Skin epidermis (tissue), 12 donors: ENCODE measurements around the gene ALPK3.
A peak's percentile ranks its signal among the peaks of the same experiment; 100 is the strongest.
"Not testable (repeated sequence)": the region's sequence is repeated elsewhere in the genome, so short reads cannot be mapped to it uniquely, and the experiment has no call there.

Source experiments
- H3K27ac ChIP-seq, 21 experiments: fragments of 200-600 bp; sonication (generic) in 11 of 21; one replicate each; pipeline ENCODE4 v1.5.0; 2020; ENCODE audit warnings: mild to moderate bottlenecking in 3 of 21, inconsistent platforms in 2 of 21, moderate library complexity in 2 of 21
- H3K4me3 ChIP-seq, 7 experiments: fragments of 200-600 bp; sonication (generic) in 2 of 7; one replicate each; pipeline ENCODE4 v1.5.0; 2020; ENCODE audit warnings: inconsistent platforms in 2 of 7, mild to moderate bottlenecking in 2 of 7, moderate library complexity in 1 of 7

Gene ALPK3

DNA sequence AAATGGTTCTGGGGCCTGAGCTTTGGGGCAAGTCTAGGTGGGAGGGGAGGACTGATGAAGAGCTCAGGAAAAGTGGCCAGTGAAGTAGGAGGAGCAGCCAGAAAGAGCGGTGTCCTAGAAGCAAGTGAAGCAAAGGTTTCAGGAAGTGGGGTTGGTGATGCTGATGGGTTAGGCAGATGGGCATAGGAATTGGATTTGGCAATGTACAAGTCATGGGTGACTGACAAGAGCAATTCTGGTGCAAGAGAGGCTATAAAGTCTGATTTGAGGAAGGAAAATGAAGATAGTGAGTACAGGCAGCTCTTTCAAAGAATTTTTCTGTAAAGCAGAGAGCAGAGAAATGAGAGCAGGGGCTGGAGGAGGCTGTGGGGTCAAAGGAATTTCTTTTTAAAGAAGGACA lies 19.7 kb downstream of the ALPK3 start:
- Histone ChIP-seq H3K27ac (no peak overlapping the region), H3K4me3 (no peak overlapping the region)

DNA sequence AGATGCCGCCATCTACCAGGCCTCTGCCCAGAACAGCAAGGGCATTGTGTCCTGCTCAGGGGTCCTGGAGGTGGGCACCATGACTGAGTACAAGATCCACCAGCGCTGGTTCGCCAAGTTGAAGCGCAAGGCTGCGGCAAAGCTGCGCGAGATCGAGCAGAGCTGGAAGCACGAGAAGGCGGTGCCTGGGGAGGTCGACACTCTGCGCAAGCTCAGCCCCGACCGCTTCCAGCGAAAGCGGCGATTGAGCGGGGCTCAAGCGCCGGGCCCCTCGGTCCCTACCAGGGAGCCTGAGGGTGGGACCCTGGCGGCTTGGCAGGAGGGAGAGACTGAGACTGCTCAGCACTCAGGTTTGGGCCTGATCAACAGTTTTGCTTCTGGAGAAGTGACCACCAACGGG lies 22.6 kb downstream of the ALPK3 start:
- no peak overlapping the region for H3K27ac ChIP-seq
- no peak overlapping the region for H3K4me3 ChIP-seq

DNA sequence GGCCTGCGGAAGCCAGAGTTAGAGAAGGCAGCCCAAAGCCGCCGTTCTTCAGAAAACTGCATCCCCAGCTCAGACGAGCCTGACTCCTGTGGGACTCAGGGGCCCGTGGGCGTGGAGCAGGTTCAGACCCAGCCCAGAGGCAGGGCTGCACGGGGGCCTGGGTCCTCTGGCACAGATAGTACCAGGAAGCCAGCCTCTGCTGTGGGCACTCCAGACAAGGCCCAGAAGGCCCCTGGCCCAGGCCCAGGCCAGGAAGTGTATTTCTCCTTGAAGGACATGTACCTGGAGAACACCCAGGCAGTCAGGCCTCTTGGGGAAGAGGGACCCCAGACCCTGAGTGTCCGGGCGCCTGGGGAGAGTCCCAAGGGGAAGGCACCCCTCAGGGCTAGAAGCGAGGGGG lies 23.1 kb downstream of the ALPK3 start:
- Histone ChIP-seq H3K4me3 (no peak overlapping the region), H3K27ac (peak overlapping the region in 2 of 21 experiments; percentile 18 to 41)

DNA sequence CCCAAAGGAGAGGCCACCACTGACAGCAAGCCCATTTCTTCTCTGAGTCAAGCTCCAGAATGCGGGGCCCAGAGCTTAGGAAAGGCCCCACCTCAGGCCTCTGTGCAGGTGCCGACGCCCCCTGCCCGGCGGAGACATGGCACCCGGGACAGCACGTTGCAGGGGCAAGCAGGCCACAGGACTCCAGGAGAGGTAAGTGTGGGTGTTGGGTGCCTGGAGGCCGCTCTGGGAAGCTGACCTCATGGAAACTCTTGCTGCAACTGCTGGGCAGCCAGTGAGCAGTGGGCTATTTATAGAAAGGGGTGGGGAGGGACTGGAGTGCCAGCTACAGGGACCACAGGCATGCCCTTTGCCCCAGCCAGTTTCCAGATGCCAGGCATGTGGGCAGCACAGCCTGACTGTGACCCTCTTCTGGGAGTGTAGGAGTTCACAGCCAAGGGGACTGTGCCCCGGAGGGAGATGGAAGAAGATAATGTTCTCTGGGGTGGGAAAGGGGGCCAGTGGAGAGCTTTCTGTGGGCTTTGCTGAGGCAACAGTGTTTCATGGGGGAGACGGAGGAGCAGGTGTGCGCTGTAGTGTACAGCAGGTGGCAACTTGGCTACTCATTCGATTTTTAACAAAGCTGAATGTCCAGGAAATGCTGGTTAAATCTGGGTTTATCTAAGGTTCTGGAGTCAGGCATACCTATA lies 23.7 kb downstream of the ALPK3 start:
- no peak overlapping the region for H3K4me3 ChIP-seq
- peak overlapping the region in 1 of 21 experiments; percentile 18 for H3K27ac ChIP-seq

DNA sequence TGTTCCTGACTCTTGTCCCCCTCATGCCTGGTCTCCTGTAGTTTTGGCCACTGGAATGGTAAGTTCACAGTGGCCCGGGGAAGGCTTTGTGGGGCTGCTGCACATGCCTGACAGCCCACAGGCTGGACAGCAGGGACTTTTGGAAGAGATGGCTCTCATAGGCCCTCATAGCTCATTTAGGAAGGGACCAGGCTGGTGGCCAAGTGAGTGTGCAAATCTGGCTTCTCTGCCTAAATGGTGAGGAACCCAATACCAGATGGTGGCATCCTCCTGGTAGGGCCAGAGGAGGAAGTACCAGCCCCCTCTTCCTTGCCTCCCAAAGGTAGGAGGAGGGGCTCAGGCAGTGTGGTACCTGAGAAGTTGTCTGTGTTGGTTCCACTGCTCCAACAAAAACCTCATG lies 25.6 kb downstream of the ALPK3 start:
- Histone ChIP-seq H3K27ac (no peak overlapping the region), H3K4me3 (no peak overlapping the region)

DNA sequence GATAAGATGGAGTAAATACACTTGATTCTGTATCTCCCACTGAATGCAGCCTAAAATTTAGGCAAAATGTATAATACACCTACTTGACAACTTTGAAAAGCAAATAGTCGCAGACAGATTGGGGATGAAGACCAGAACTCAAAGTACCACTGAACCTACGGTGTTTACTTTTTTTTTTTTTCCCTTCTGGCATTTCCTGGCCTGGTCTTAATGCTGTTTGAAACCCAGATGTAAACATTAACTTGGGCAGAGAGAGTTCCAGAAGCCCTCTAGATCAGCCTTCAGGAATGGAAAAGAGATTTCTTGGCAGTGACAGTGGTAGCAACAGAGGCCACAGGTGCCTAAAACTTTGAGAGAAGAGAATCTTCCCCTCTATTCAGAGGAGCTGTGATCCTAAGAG lies 27.8 kb downstream of the ALPK3 start:
- Histone ChIP-seq H3K27ac (no peak overlapping the region), H3K4me3 (no peak overlapping the region)

DNA sequence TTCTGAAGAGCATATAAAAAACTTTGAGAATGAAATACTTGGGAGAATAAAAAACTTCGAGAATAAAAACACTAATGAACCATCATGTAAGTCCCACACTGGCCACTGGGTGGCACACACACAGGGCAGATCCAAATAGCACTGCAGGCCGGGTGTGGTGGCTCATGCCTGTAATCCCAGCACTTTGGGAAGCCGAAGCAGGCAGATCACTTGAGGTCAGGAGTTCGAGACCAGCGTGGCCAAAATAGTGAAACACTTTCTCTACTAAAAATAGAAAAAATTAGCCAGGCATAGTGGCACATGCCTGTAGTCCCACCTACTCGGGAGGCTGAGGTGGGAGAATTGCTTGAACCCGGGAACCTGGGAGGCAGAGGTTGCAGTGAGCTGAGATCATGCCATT lies 28.5 kb downstream of the ALPK3 start:
- H3K27ac ChIP-seq, H3K4me3 ChIP-seq: not testable (repeated sequence)

DNA sequence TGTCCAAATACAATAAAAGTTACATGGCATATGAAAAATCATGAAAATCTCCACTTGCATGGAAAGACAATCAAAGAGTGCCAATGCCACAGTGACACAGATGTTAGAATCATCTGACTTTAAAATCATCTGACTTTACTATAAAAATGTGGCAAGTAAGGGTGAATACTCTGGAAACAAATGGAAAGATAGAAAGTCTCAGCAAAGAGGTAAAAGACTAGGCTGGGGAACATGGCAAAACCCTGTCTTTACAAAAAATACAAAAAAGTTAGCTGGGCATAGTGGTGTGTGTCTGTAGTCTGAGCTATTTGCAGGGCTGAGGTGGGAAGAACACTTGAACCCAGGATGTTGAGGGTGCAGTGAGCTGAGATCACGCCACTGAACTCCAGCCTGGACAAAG lies 29.1 kb downstream of the ALPK3 start:
- no peak overlapping the region for H3K4me3 ChIP-seq

DNA sequence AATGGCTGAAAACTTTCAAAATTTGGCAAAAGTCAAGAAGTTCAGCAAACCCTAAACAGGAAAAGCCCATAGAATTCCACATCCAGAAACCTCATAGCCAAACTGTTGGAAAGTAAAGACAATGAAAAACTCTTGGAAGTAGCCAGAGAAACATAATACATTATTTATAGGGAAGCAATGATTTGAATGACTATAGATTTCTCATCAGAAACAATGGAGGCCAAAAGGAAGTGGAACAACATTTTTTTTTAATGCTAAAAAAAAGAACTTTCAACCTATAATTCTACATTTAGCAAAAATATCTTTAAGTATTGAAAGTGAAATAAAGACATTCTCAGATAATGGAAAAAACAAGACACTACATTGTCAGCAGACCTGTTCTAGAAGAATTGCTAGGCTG lies 30.2 kb downstream of the ALPK3 start:
- Histone ChIP-seq H3K27ac (no peak overlapping the region), H3K4me3 (no peak overlapping the region)

More for the DNA sequence above, 29.1 kb downstream of the ALPK3 start:
- no peak overlapping the region for H3K27ac ChIP-seq

DNA sequence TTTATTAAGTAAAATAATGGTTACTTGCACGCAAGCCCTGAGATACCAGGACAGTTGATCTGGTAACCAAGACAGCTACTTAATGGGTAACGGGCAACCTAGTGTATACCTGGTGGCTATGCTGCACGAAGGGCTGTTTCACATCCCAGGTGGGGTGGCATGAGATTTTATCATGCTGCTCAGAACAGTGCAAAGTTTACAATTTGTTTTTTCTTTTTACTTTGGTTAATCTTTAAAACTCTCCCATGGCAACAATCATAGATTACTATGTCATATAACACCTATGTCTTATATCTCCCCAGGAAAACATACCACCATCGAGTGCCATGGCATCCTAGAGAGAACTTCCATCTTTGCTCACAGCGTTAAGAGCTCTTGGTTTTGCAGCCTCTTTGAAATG lies 35.1 kb downstream of the ALPK3 start:
- H3K4me3 ChIP-seq, result no peak overlapping the region
- H3K27ac ChIP-seq, result no peak overlapping the region

DNA sequence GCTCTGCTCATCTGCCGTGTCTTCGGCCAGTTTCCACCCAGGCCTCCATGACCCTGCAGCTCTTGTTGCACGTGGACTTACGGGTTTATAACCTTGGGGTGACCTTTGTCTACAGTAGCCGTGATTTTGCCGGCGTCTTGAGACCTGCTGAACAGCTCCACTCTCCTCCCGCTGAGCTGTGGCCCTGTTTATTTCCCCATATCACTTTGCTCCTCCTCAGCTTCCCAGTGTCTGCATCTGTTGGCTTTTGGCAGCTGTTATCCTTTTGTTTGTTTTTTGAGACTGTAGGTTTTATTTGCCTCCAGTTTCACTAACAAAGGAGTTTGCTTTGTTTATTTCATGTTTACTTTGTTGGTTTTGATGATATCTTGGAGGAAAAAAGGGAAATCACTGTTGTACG lies 38.0 kb downstream of the ALPK3 start:
- Histone ChIP-seq H3K27ac (no peak overlapping the region), H3K4me3 (no peak overlapping the region)

DNA sequence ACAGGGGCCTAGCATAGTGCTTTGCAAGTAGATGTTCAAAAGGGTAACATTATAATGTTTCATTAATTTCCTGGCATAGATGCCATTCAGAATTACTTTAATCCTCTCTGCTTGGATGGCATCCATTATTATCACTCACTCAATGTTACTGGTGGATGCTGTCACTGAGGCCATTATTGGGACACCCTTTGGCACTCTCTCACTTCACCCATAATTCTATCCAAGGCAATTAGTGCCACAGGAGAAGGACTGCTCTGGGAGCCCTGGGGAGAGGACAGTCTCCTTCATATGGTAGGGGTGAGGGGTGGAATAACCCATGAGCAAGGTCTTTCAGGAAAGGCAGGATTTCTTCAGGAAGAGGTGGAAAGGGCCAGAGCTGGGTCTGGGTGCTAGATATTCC lies 38.6 kb downstream of the ALPK3 start:
- Histone ChIP-seq H3K27ac (no peak overlapping the region), H3K4me3 (no peak overlapping the region)

DNA sequence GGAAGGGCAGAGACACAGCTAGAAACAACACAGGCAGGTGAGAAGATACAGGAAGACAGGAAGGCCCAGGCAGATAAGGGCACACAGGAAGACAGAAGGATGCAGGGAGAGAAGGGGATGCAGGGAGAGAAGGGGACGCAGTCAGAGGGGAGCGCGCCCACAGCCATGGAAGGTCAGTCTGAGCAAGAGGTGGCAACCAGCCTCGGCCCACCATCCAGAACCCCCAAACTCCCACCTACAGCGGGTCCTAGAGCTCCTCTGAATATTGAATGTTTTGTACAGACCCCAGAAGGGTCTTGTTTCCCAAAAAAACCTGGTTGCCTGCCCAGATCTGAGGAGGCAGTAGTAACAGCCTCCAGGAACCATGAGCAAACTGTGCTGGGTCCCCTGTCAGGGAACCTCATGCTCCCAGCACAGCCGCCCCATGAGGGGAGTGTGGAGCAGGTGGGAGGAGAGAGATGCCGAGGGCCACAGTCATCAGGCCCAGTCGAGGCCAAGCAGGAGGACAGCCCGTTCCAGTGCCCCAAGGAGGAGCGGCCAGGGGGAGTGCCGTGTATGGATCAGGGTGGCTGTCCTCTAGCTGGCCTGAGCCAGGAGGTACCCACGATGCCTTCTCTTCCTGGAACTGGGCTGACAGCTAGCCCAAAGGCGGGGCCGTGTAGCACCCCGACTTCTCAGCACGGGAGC lies 39.7 kb downstream of the ALPK3 start:
- no peak overlapping the region for H3K27ac ChIP-seq
- H3K4me3 ChIP-seq, result no peak overlapping the region

DNA sequence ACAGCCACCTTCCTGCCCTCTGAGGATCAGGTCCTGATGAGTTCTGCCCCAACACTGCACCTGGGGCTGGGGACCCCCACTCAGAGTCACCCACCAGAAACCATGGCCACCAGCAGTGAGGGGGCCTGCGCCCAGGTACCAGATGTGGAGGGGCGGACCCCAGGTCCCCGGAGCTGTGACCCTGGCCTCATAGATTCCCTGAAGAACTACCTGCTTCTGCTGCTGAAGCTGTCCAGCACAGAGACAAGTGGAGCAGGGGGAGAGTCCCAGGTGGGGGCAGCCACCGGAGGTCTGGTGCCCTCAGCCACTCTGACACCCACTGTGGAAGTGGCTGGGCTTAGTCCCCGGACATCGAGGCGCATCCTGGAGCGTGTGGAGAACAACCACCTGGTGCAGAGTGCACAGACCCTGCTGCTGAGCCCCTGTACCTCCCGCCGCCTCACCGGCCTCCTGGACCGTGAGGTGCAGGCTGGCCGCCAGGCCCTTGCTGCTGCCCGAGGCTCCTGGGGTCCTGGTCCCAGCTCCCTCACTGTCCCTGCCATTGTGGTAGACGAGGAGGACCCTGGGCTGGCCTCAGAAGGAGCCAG lies 40.4 kb downstream of the ALPK3 start:
- peak overlapping the region in 1 of 21 experiments; percentile 44 for H3K27ac ChIP-seq
- no peak overlapping the region for H3K4me3 ChIP-seq

DNA sequence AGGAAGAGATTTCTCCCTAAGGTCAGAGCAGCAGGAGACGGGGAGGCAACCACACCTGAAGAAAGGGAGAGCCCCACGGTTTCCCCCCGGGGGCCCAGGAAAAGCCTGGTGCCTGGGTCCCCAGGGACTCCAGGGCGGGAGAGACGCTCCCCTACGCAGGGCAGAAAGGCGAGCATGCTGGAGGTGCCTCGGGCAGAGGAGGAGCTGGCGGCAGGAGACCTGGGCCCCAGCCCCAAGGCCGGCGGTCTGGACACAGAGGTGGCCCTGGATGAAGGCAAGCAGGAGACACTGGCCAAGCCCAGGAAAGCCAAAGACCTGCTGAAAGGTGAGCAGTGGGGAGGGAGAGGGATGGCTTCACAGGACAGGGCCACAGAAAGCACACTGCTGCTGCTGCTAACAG lies 41.1 kb downstream of the ALPK3 start:
- Histone ChIP-seq H3K27ac (peak overlapping the region in 5 of 21 experiments; percentile 44 to 73 (median 63)), H3K4me3 (no peak overlapping the region)

DNA sequence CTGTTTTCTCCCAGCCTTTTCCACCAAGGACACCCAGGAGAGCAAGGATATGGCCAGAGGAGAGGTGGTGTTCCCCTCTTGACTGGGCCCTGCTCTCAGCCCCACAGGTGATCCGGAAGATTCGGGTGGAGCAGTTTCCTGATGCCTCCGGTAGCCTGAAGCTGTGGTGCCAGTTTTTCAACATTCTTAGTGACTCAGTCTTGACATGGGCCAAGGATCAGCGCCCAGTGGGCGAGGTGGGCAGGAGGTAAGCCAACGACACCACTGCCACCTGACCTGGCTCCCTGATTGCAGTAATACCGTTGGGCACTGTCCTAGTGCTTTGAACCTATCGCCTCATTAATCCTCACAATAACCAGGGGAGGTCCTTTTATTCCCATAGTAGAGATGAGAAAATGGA lies 42.0 kb downstream of the ALPK3 start:
- Histone ChIP-seq H3K4me3 (no peak overlapping the region), H3K27ac (peak overlapping the region in 6 of 21 experiments; percentile 29 to 73 (median 58))

DNA sequence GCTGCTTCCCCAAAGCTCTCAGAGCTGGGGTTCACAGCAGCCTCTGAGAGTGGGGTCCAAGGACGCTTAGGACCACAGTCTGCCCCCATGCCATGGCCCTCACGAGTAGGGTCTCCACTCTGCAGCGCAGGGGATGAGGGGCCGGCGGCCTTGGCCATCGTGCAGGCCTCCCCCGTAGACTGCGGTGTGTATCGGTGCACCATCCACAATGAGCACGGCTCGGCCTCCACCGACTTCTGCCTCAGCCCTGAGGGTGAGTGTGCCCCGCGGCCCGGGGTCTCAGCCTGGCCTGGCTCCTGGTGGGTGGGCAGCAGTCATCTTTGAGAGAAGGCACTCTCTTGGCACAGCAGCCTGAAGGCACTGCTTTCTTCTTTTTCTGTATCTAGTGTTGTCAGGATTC lies 42.5 kb downstream of the ALPK3 start:
- no peak overlapping the region for H3K4me3 ChIP-seq
- H3K27ac ChIP-seq, result peak overlapping the region in 1 of 21 experiments; percentile 2

DNA sequence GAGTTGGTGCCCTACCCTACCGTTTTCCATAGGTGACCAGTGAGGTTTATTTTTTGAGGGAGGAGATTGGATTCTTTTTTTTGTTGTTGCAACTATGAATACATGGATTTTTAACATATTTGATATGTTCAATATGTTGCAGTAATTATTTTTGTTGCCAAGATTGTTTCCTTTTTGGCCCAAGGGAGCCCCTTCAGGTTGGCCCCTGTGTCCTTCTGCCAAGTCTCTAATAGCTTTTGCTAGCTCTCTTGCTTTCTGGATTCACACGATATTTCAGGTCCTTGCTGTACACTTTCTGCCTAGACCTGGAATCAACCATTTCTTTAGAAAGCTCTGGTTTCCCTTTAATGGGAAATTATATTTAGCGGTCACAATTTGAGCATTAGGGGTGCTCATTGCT lies 44.6 kb downstream of the ALPK3 start:
- Histone ChIP-seq H3K27ac (no peak overlapping the region), H3K4me3 (no peak overlapping the region)

DNA sequence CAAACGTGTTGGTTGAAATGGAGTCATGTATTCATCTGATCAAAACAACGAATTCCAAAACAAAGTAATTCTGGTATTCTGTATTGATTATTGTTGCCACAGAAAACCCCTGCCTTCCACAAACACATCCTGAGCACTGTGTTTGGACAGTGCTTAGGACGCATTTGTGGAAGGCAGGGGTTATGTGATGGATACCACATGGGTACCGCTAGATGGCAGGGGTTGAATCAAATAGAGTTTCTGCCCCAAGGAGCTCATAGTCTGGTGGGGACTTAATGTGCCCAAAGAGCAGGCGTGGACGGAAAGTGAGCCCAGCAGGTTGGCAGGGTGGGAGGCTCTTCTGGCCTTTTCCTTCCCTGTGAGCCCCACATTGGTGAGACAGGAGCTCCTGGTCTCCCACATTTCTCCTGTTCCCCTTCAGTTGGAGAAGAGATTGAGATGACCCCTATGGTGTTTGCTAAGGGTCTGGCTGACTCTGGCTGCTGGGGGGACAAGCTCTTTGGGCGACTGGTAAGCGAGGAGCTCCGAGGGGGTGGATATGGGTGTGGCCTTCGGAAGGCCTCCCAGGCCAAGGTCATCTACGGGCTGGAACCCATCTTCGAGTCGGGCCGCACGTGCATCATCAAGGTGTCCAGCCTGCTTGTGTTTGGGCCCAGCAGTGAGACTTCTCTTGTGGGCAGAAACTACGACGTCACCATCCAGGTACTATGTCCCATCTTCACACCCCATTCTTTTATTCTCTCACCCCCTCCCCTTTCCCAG lies 45.2 kb downstream of the ALPK3 start:
- no peak overlapping the region for H3K4me3 ChIP-seq
- no peak overlapping the region for H3K27ac ChIP-seq

DNA sequence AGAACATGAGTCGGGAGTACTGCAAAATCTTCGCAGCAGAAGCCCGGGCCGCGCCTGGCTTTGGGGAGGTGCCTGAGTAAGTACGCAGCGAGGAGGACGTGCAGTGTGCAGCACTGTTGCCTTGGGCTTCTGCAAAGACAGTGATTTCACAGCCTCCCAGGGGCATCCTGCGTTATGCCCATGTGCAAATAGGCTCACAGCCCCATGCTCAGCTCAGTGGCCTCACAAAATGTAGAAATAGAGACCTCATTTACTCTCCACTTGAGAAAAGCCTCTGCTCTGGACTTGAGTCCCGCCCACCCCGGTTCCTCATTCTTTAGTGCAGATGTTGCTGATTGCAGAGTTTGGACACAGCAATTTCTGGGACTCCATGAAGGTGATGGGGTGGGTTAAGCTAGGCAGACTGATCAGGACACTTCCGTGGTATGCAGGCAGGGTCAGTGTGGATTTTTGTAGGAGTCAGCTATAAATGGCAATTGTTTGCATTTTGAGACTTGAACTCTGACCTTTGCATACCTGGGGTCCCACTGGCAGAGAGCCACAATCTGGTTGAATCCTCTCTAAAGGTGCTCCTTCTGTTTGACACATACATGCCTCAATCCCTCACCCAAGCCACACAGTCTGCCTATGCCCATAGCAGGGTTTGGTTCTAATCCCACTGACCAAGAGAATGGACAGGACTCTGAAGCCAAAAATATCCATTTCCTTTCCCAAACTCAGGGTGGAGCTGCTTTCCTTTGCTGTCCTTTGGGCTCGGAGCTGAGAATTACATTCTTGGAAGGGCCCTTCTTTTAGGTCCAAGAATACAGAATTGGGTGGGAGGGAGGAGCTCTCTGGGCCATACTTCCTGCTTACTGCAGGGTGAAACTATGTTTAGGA lies 46.6 kb downstream of the ALPK3 start:
- H3K4me3 ChIP-seq, result no peak overlapping the region
- H3K27ac ChIP-seq, result no peak overlapping the region
